ENCODE measurements around the gene COL5A2. TPM values are rescaled to one million over a fixed set of nuclear protein-coding genes. Genes with fewer than 3 reads are reported as not detected.

The COL5A2 gene
- total RNA-seq, 1 donor from 2014 or later, result 11.2 TPM

GRCh38 chr2:189157456-189157855 lies 22.1 kb downstream of the COL5A2 start:
- no peaks in the 10 kb centered on the region for H3K4me1 Mint-ChIP-seq
- H3K9me3 Mint-ChIP-seq, result no peaks in the 10 kb centered on the region
- H2AFZ ChIP-seq (replicated peaks), result no peak overlapping the region
- no peaks in the 10 kb centered on the region for H3K27me3 ChIP-seq
- H3K4me1 ChIP-seq, result no peaks in the 10 kb centered on the region
- H3K27ac ChIP-seq, result no peak overlapping the region
- no peaks in the 10 kb centered on the region for H3F3A ChIP-seq (ENCODE audit: low read depth)
- no peak overlapping the region for H3K27ac Mint-ChIP-seq
- H3K9me3 ChIP-seq (ENCODE audit: low read depth), result no peaks in the 10 kb centered on the region
- H3K27me3 Mint-ChIP-seq (ENCODE audit: insufficient read depth, low read depth), result peaks cover 2% of the 10 kb centered on the region
- H3K79me2 ChIP-seq (ENCODE audit: low read depth), result no peaks in the 10 kb centered on the region
- no peak overlapping the region for H3K4me3 ChIP-seq
- no peaks in the 10 kb centered on the region for H3K36me3 Mint-ChIP-seq
- H4K20me1 ChIP-seq (ENCODE audit: low read depth), result no peaks in the 10 kb centered on the region
- DNase-seq (ENCODE audit: low spot score), result no peak
- H3K4me2 ChIP-seq, result no peak overlapping the region
- H3K36me3 ChIP-seq, result no peaks in the 10 kb centered on the region
- TF ChIP-seq CTCF (IDR thresholded peaks at IDR 0.05) (no peak), EZH2phosphoT487 (IDR thresholded peaks at IDR 0.05) (no peak)
- H3K4me3 Mint-ChIP-seq, result no peak overlapping the region
- H3K9ac ChIP-seq, result no peak overlapping the region

GRCh38 chr2:189155795-189156194 lies 23.8 kb downstream of the COL5A2 start:
- no peak for TF ChIP-seq EZH2phosphoT487 (IDR thresholded peaks at IDR 0.05)
- no peak for TF ChIP-seq CTCF (IDR thresholded peaks at IDR 0.05)
- no peak for TF ChIP-seq EZH2 (IDR thresholded peaks at IDR 0.05)
- Histone ChIP-seq H3K9me3 (ENCODE audit: low read depth) (no peaks in the 10 kb centered on the region), H3K9ac (no peak overlapping the region), H3K79me2 (ENCODE audit: low read depth) (no peaks in the 10 kb centered on the region), H3K4me2 (no peak overlapping the region), H3K36me3 (no peaks in the 10 kb centered on the region), H3K4me3 (no peak overlapping the region), H3K27me3 (no peaks in the 10 kb centered on the region), H3F3A (ENCODE audit: low read depth) (no peaks in the 10 kb centered on the region), H4K20me1 (ENCODE audit: low read depth) (no peaks in the 10 kb centered on the region), H3K4me1 (no peaks in the 10 kb centered on the region), H2AFZ (replicated peaks) (no peak overlapping the region), H3K27ac (no peak overlapping the region)
- H3K36me3 Mint-ChIP-seq, result no peaks in the 10 kb centered on the region
- H3K27ac Mint-ChIP-seq, result no peak overlapping the region
- DNase-seq (ENCODE audit: low spot score), result no peak
- H3K4me3 Mint-ChIP-seq, result no peak overlapping the region
- peaks cover 2% of the 10 kb centered on the region for H3K27me3 Mint-ChIP-seq (ENCODE audit: insufficient read depth, low read depth)
- no peaks in the 10 kb centered on the region for H3K9me3 Mint-ChIP-seq
- no peaks in the 10 kb centered on the region for H3K4me1 Mint-ChIP-seq

- Histone ChIP-seq H3K79me2 (ENCODE audit: low read depth) (no peaks in the 10 kb centered on the region), H3K27ac (no peak overlapping the region), H3K27me3 (no peaks in the 10 kb centered on the region), H3K4me1 (no peaks in the 10 kb centered on the region), H3K4me3 (no peak overlapping the region), H3K9me3 (ENCODE audit: low read depth) (no peaks in the 10 kb centered on the region), H3F3A (ENCODE audit: low read depth) (no peaks in the 10 kb centered on the region), H3K4me2 (no peak overlapping the region), H4K20me1 (ENCODE audit: low read depth) (no peaks in the 10 kb centered on the region), H3K9ac (no peak overlapping the region), H2AFZ (replicated peaks) (no peak overlapping the region), H3K36me3 (no peaks in the 10 kb centered on the region)
- Mint-ChIP-seq H3K36me3 (no peaks in the 10 kb centered on the region), H3K27me3 (ENCODE audit: insufficient read depth, low read depth) (peaks cover 2% of the 10 kb centered on the region), H3K4me1 (no peaks in the 10 kb centered on the region), H3K27ac (no peak overlapping the region), H3K4me3 (no peak overlapping the region), H3K9me3 (no peaks in the 10 kb centered on the region)
- TF ChIP-seq CTCF (IDR thresholded peaks at IDR 0.05), result no peak
- no peak for TF ChIP-seq EZH2phosphoT487 (IDR thresholded peaks at IDR 0.05)
- TF ChIP-seq EZH2 (IDR thresholded peaks at IDR 0.05), result no peak
- DNase-seq (ENCODE audit: low spot score), result no peak
Measured at GRCh38 chr2:189153619-189154018, 25.9 kb downstream of the COL5A2 start.

GRCh38 chr2:189152483-189152882 lies 27.1 kb downstream of the COL5A2 start:
- H3K27ac Mint-ChIP-seq, result no peak overlapping the region
- Histone ChIP-seq H4K20me1 (ENCODE audit: low read depth) (no peaks in the 10 kb centered on the region), H3K4me2 (no peak overlapping the region)

More at GRCh38 chr2:189152483-189152882, 27.1 kb downstream of the COL5A2 start:
- no peaks in the 10 kb centered on the region for H3F3A ChIP-seq (ENCODE audit: low read depth)
- H3K9ac ChIP-seq, result no peak overlapping the region
- DNase-seq (ENCODE audit: low spot score), result no peak
- Mint-ChIP-seq H3K4me3 (no peak overlapping the region), H3K9me3 (no peaks in the 10 kb centered on the region), H3K36me3 (no peaks in the 10 kb centered on the region), H3K4me1 (no peaks in the 10 kb centered on the region), H3K27me3 (ENCODE audit: insufficient read depth, low read depth) (peaks cover 2% of the 10 kb centered on the region)
- no peaks in the 10 kb centered on the region for H3K36me3 ChIP-seq
- TF ChIP-seq EZH2 (IDR thresholded peaks at IDR 0.05), result no peak
- no peak for TF ChIP-seq CTCF (IDR thresholded peaks at IDR 0.05)
- no peak for TF ChIP-seq EZH2phosphoT487 (IDR thresholded peaks at IDR 0.05)
- no peaks in the 10 kb centered on the region for H3K27me3 ChIP-seq
- H3K4me3 ChIP-seq, result no peak overlapping the region
- H3K9me3 ChIP-seq (ENCODE audit: low read depth), result no peaks in the 10 kb centered on the region
- H3K4me1 ChIP-seq, result no peaks in the 10 kb centered on the region
- H2AFZ ChIP-seq (replicated peaks), result no peak overlapping the region
- H3K79me2 ChIP-seq (ENCODE audit: low read depth), result no peaks in the 10 kb centered on the region
- H3K27ac ChIP-seq, result no peak overlapping the region
